Large intestine (tissue), 3 donors: ENCODE data around the gene MAN1C1. TPM values are rescaled to one million over a fixed set of nuclear protein-coding genes. Genes with fewer than 3 reads are reported as not detected.
"Not testable (repeated sequence)": the region's sequence is repeated elsewhere in the genome, so short reads cannot be mapped to it uniquely, and the experiment has no call there.

Experiments used
- DNase-seq, 2 donors: peaks; one replicate each; pipeline versions ENCODE4 v3.0.0 to v3.0.0-alpha.2; 2013
- H3K27ac ChIP-seq: one replicate; pipeline ENCODE4 v1.5.1; 2013; ENCODE audit warnings: low read length
- H3K27me3 ChIP-seq: 2 replicates; pipeline ENCODE4 v1.6.1; 2013; ENCODE audit warnings: low read length; ENCODE audit not compliant: control insufficient read depth, insufficient read depth
- H3K36me3 ChIP-seq: 2 replicates; pipeline ENCODE4 v1.6.1; 2013; ENCODE audit warnings: low read length; ENCODE audit not compliant: control insufficient read depth, insufficient read depth
- H3K4me1 ChIP-seq: one replicate; pipeline ENCODE4 v1.6.1; 2013; ENCODE audit warnings: low read length; ENCODE audit not compliant: control insufficient read depth, insufficient read depth
- H3K4me3 ChIP-seq: one replicate; pipeline ENCODE4 v1.5.1; 2013; ENCODE audit warnings: low read length
- H3K9me3 ChIP-seq: one replicate; pipeline ENCODE4 v1.6.1; 2013; ENCODE audit warnings: mild to moderate bottlenecking, low read depth, low read length, moderate library complexity; ENCODE audit not compliant: control insufficient read depth
- WGBS: methylation state at CpG from one replicate; pipeline ENCODE4 v1.1.5; 2013; ENCODE audit warnings: low lambda C conversion rate; ENCODE audit not compliant: insufficient coverage; 5-methylcytosine and 5-hydroxymethylcytosine counted together
- polyA plus RNA-seq: library from polyadenylated mRNA; unstranded; fragments of 120-200 nt; gene quantifications from one replicate; pipeline ENCODE4 v1.2.1, GENCODE V29; 2013

The MAN1C1 gene
- polyA plus RNA-seq, 1 donor = 21.2 TPM

- Histone ChIP-seq H3K27ac (no peak overlapping the region), H3K4me1 (no peaks in the 10 kb centered on the region), H3K9me3 (peaks cover 10% of the 10 kb centered on the region), H3K27me3 (no peaks in the 10 kb centered on the region), H3K36me3 (no peaks in the 10 kb centered on the region), H3K4me3 (no peak overlapping the region)
- 94% methylated on average over 2 of the region's 11 CpGs for WGBS
- DNase-seq = no peak
These were observed 15.3 kb downstream of the MAN1C1 start for GRCh38 chr1:25631750-25632485.

- DNase-seq = no peak
- 100% methylated on average over 1 of the region's 2 CpGs for WGBS
These were observed 17.5 kb downstream of the MAN1C1 start for GRCh38 chr1:25634066-25634465.

GRCh38 chr1:25634896-25635295, 18.3 kb downstream of the MAN1C1 start:
- Histone ChIP-seq H3K36me3 (no peaks in the 10 kb centered on the region), H3K27ac (no peak overlapping the region), H3K9me3 (peaks cover 11% of the 10 kb centered on the region), H3K4me1 (no peaks in the 10 kb centered on the region), H3K27me3 (no peaks in the 10 kb centered on the region), H3K4me3 (no peak overlapping the region)
- 100% methylated on average over 1 of the region's 2 CpGs for WGBS
- no peak for DNase-seq

More at GRCh38 chr1:25634066-25634465, 17.5 kb downstream of the MAN1C1 start:
- H3K27ac ChIP-seq = no peak overlapping the region
- peaks cover 11% of the 10 kb centered on the region for H3K9me3 ChIP-seq
- H3K4me3 ChIP-seq = no peak overlapping the region
- H3K36me3 ChIP-seq = no peaks in the 10 kb centered on the region
- H3K27me3 ChIP-seq = no peaks in the 10 kb centered on the region
- no peaks in the 10 kb centered on the region for H3K4me1 ChIP-seq

DNA sequence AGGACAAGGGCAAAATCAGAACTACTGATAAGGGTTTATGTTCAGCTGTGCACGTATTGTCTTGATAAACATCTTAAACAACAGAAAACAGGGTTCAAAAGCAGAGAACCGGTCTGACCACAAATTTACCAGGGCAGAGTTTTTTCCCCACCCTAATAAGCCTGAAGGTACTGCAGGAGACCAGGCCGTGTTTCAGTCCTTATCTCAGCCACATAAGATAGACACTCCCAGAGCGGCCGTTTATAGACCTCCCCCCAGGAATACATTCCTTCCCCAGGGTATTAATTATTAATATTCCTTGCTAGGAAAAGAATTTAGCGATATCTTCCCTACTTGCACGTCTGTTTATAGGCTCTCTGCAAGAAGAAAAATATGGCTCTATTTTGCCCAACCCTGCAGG, 19.6 kb downstream of the MAN1C1 start:
- no CpG with 5 or more reads among the region's 7 CpGs for WGBS
- not testable (repeated sequence) for H3K4me3 ChIP-seq, H3K27me3 ChIP-seq, DNase-seq, H3K27ac ChIP-seq, H3K4me1 ChIP-seq, H3K36me3 ChIP-seq
- H3K9me3 ChIP-seq = peaks cover 11% of the 10 kb centered on the region

GRCh38 chr1:25640646-25641328, 24.2 kb downstream of the MAN1C1 start:
- H3K27me3 ChIP-seq = no peaks in the 10 kb centered on the region
- no peaks in the 10 kb centered on the region for H3K36me3 ChIP-seq
- no peaks in the 10 kb centered on the region for H3K4me1 ChIP-seq
- no peak overlapping the region for H3K4me3 ChIP-seq
- WGBS = 100% methylated on average over 1 of the region's 10 CpGs
- H3K9me3 ChIP-seq = peaks cover 6% of the 10 kb centered on the region
- H3K27ac ChIP-seq = no peak overlapping the region
- no peak for DNase-seq

GRCh38 chr1:25641329-25641725, 24.7 kb downstream of the MAN1C1 start:
- WGBS = 100% methylated on average over 1 of the region's 4 CpGs
- no peak overlapping the region for H3K27ac ChIP-seq

GRCh38 chr1:25641931-25642573, 25.5 kb downstream of the MAN1C1 start:
- H3K4me1 ChIP-seq = no peaks in the 10 kb centered on the region
- no peaks in the 10 kb centered on the region for H3K9me3 ChIP-seq
- 100% methylated on average over 1 of the region's 8 CpGs for WGBS
- no peak overlapping the region for H3K4me3 ChIP-seq
- H3K27ac ChIP-seq = no peak overlapping the region
- H3K27me3 ChIP-seq = no peaks in the 10 kb centered on the region
- no peak for DNase-seq
- no peaks in the 10 kb centered on the region for H3K36me3 ChIP-seq

More at GRCh38 chr1:25641329-25641725, 24.7 kb downstream of the MAN1C1 start:
- no peaks in the 10 kb centered on the region for H3K27me3 ChIP-seq
- no peak overlapping the region for H3K4me3 ChIP-seq
- no peak for DNase-seq
- H3K4me1 ChIP-seq = no peaks in the 10 kb centered on the region
- H3K9me3 ChIP-seq = peaks cover 4% of the 10 kb centered on the region
- no peaks in the 10 kb centered on the region for H3K36me3 ChIP-seq

GRCh38 chr1:25642574-25643108, 26.1 kb downstream of the MAN1C1 start:
- peak; percentile 31 to 32 for DNase-seq
- no peaks in the 10 kb centered on the region for H3K27me3 ChIP-seq
- no peaks in the 10 kb centered on the region for H3K9me3 ChIP-seq
- H3K36me3 ChIP-seq = no peaks in the 10 kb centered on the region
- H3K4me3 ChIP-seq = no peak overlapping the region
- H3K27ac ChIP-seq = peak overlapping the region; percentile 8
- no peaks in the 10 kb centered on the region for H3K4me1 ChIP-seq
- WGBS = 85% methylated on average over 5 of the region's 8 CpGs

DNA sequence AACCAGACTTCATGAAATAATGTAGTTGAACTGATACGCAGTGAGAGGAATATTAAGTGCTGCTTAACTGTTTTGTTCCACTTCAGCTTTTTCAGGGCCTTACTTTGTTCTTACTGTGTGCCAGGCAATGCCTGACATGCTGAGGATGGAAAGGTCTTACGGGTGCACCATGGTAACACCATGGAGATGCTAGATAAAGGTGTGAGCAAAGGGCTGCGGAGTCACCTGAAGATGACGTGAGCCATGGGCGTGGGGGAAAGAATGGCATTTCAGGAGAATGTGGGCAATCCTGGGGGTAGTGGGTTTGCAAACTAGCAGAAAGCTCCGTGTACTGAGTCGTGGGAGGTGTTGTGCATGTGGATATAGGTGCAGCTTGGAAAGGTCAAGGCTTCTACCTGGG, 27.3 kb downstream of the MAN1C1 start:
- no peak overlapping the region for H3K27ac ChIP-seq
- no peaks in the 10 kb centered on the region for H3K27me3 ChIP-seq
- no peak overlapping the region for H3K4me3 ChIP-seq
- 77% methylated on average over 2 of the region's 7 CpGs for WGBS
- no peak for DNase-seq
- H3K4me1 ChIP-seq = no peaks in the 10 kb centered on the region
- no peaks in the 10 kb centered on the region for H3K36me3 ChIP-seq
- no peaks in the 10 kb centered on the region for H3K9me3 ChIP-seq

DNA sequence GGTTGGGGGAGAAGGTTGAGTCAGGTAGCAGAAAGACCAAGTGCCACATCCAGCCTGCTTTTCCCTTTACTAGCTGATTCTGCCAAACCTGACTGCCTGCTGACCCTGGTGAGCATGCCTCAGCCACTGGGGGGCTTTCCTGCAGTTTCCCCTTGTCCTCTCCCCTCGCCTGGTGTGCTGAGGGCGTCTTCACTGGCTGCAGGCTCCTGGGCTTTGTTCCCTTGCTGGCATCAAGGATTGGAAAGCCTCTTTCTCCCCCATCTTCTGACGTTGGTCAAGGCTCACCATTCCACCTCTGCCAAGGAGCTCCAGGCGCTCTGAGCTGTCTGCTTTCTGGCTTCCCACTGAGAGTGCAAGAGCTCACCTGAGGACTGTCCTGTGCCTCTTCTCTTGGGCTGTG, 28.4 kb downstream of the MAN1C1 start:
- no peaks in the 10 kb centered on the region for H3K36me3 ChIP-seq
- H3K27ac ChIP-seq = no peak overlapping the region
- DNase-seq = no peak
- H3K27me3 ChIP-seq = no peaks in the 10 kb centered on the region
- H3K4me1 ChIP-seq = no peaks in the 10 kb centered on the region
- WGBS = no CpG with 5 or more reads among the region's 4 CpGs
- H3K4me3 ChIP-seq = no peak overlapping the region
- H3K9me3 ChIP-seq = no peaks in the 10 kb centered on the region
